ENCODE measurements around the gene HLA-B.

DNA sequence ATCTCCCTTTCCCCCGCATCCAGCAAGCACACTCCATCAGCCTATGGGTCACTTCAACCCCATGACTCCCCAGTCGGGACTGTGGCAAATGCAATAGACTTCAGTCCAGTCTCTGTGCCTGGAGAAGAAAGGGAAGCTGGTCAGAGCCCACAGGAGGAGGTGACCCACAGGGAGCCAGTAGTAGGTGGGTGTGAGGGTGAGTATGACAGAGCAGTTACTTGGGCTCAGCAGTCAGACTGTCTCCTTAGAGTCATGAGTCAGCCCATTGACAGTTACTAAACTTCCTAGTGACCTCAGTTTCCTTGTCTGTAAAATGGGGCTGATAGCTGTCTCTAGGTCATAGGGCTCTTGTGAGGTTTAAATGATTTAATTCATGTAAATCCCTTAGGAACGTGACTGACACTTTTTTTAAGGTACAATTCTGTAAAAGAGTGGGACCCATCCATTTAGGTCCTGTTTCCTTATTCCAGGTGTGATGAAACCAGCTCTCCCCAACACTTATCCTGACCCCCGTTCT is 51.2 kb downstream of the HLA-B start:
- TF ChIP-seq, protein P1, sequence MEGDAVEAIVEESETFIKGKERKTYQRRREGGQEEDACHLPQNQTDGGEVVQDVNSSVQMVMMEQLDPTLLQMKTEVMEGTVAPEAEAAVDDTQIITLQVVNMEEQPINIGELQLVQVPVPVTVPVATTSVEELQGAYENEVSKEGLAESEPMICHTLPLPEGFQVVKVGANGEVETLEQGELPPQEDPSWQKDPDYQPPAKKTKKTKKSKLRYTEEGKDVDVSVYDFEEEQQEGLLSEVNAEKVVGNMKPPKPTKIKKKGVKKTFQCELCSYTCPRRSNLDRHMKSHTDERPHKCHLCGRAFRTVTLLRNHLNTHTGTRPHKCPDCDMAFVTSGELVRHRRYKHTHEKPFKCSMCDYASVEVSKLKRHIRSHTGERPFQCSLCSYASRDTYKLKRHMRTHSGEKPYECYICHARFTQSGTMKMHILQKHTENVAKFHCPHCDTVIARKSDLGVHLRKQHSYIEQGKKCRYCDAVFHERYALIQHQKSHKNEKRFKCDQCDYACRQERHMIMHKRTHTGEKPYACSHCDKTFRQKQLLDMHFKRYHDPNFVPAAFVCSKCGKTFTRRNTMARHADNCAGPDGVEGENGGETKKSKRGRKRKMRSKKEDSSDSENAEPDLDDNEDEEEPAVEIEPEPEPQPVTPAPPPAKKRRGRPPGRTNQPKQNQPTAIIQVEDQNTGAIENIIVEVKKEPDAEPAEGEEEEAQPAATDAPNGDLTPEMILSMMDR (IDR thresholded peaks at IDR 0.05) = no peak
- no peak for TF ChIP-seq ZFX (IDR thresholded peaks at IDR 0.05; ENCODE audit: borderline replicate concordance)

All from 22Rv1 (cell line).